ENCODE results near the gene ELMO3. TPM values are rescaled to one million over a fixed set of nuclear protein-coding genes. Genes with fewer than 3 reads are reported as not detected.

Gene ELMO3
- total and polyA plus RNA-seq, 2 of the 13 experiments (the other 11 are each of a cell fraction or from before 2014, with no cell fraction given), result 2.6 to 4.0 TPM

- TF ChIP-seq, protein P1, sequence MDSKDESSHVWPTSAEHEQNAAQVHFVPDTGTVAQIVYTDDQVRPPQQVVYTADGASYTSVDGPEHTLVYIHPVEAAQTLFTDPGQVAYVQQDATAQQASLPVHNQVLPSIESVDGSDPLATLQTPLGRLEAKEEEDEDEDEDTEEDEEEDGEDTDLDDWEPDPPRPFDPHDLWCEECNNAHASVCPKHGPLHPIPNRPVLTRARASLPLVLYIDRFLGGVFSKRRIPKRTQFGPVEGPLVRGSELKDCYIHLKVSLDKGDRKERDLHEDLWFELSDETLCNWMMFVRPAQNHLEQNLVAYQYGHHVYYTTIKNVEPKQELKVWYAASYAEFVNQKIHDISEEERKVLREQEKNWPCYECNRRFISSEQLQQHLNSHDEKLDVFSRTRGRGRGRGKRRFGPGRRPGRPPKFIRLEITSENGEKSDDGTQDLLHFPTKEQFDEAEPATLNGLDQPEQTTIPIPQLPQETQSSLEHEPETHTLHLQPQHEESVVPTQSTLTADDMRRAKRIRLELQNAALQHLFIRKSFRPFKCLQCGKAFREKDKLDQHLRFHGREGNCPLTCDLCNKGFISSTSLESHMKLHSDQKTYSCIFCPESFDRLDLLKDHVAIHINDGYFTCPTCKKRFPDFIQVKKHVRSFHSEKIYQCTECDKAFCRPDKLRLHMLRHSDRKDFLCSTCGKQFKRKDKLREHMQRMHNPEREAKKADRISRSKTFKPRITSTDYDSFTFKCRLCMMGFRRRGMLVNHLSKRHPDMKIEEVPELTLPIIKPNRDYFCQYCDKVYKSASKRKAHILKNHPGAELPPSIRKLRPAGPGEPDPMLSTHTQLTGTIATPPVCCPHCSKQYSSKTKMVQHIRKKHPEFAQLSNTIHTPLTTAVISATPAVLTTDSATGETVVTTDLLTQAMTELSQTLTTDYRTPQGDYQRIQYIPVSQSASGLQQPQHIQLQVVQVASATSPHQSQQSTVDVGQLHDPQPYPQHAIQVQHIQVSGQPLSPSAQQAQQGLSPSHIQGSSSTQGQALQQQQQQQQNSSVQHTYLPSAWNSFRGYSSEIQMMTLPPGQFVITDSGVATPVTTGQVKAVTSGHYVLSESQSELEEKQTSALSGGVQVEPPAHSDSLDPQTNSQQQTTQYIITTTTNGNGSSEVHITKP (CRISPR knock-in tag; IDR thresholded peaks at IDR 0.05; ENCODE audit: low read depth), result no peak
- TF ChIP-seq, protein P2, sequence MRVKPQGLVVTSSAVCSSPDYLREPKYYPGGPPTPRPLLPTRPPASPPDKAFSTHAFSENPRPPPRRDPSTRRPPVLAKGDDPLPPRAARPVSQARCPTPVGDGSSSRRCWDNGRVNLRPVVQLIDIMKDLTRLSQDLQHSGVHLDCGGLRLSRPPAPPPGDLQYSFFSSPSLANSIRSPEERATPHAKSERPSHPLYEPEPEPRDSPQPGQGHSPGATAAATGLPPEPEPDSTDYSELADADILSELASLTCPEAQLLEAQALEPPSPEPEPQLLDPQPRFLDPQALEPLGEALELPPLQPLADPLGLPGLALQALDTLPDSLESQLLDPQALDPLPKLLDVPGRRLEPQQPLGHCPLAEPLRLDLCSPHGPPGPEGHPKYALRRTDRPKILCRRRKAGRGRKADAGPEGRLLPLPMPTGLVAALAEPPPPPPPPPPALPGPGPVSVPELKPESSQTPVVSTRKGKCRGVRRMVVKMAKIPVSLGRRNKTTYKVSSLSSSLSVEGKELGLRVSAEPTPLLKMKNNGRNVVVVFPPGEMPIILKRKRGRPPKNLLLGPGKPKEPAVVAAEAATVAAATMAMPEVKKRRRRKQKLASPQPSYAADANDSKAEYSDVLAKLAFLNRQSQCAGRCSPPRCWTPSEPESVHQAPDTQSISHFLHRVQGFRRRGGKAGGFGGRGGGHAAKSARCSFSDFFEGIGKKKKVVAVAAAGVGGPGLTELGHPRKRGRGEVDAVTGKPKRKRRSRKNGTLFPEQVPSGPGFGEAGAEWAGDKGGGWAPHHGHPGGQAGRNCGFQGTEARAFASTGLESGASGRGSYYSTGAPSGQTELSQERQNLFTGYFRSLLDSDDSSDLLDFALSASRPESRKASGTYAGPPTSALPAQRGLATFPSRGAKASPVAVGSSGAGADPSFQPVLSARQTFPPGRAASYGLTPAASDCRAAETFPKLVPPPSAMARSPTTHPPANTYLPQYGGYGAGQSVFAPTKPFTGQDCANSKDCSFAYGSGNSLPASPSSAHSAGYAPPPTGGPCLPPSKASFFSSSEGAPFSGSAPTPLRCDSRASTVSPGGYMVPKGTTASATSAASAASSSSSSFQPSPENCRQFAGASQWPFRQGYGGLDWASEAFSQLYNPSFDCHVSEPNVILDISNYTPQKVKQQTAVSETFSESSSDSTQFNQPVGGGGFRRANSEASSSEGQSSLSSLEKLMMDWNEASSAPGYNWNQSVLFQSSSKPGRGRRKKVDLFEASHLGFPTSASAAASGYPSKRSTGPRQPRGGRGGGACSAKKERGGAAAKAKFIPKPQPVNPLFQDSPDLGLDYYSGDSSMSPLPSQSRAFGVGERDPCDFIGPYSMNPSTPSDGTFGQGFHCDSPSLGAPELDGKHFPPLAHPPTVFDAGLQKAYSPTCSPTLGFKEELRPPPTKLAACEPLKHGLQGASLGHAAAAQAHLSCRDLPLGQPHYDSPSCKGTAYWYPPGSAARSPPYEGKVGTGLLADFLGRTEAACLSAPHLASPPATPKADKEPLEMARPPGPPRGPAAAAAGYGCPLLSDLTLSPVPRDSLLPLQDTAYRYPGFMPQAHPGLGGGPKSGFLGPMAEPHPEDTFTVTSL (CRISPR knock-in tag; IDR thresholded peaks at IDR 0.05; ENCODE audit: borderline replicate concordance), result no peak
- TF ChIP-seq MAZ (IDR thresholded peaks at IDR 0.05; ENCODE audit: borderline replicate concordance, low read depth, low read length), result no peak
- TF ChIP-seq MAZ (CRISPR knock-in tag; IDR thresholded peaks at IDR 0.05; ENCODE audit: low read depth), result no peak
- no peak for TF ChIP-seq ZNF850 (CRISPR knock-in tag; conservative IDR thresholded peaks at IDR 0.05)
- no peak for TF ChIP-seq RARA (CRISPR knock-in tag; IDR thresholded peaks at IDR 0.05)
- TF ChIP-seq ZNF460 (CRISPR knock-in tag; IDR thresholded peaks at IDR 0.05; ENCODE audit: borderline replicate concordance), result no peak
- TF ChIP-seq GABPA (IDR thresholded peaks at IDR 0.05; ENCODE audit: low read depth, low read length), result no peak
- TF ChIP-seq GABPA (CRISPR knock-in tag; IDR thresholded peaks at IDR 0.05; ENCODE audit: low read depth), result no peak
- no peak for TF ChIP-seq ZNF720 (CRISPR knock-in tag; IDR thresholded peaks at IDR 0.05)
- TF ChIP-seq, protein P3, sequence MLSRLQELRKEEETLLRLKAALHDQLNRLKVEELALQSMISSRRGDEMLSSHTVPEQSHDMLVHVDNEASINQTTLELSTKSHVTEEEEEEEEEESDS (CRISPR knock-in tag; IDR thresholded peaks at IDR 0.05; ENCODE audit: borderline replicate concordance), result no peak
- TF ChIP-seq, protein P4, sequence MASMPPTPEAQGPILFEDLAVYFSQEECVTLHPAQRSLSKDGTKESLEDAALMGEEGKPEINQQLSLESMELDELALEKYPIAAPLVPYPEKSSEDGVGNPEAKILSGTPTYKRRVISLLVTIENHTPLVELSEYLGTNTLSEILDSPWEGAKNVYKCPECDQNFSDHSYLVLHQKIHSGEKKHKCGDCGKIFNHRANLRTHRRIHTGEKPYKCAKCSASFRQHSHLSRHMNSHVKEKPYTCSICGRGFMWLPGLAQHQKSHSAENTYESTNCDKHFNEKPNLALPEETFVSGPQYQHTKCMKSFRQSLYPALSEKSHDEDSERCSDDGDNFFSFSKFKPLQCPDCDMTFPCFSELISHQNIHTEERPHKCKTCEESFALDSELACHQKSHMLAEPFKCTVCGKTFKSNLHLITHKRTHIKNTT (CRISPR knock-in tag; IDR thresholded peaks at IDR 0.05), result no peak
- no peak for TF ChIP-seq ZNF75D (CRISPR knock-in tag; IDR thresholded peaks at IDR 0.05; ENCODE audit: borderline replicate concordance)
- TF ChIP-seq FOXP1 (IDR thresholded peaks at IDR 0.05), result no peak
- TF ChIP-seq FOXP1 (CRISPR knock-in tag; IDR thresholded peaks at IDR 0.05), result no peak
- TF ChIP-seq FLYWCH1 (CRISPR knock-in tag; IDR thresholded peaks at IDR 0.05), result 0 out of 2 replicates have a peak, but pooled peaks have one; percentile 41
- TF ChIP-seq HDAC6 (IDR thresholded peaks at IDR 0.05; ENCODE audit: low read depth, low read length), result no peak
- TF ChIP-seq RXRA (CRISPR knock-in tag; IDR thresholded peaks at IDR 0.05), result 0 out of 2 replicates have a peak, but pooled peaks have one; percentile 2
Observed at GRCh38 chr16:67248073-67248400, 49.1 kb downstream of the ELMO3 start (continued).

All from HepG2 (cell line).